A673 (cell line): ENCODE results near the gene LSR.

Experiments
- EZH2 ChIP-seq: fragments of 200-600 bp; sonication (generic); IDR thresholded peaks from 2 replicates; pipeline ENCODE4 v1.6.1; 2017; ENCODE audit warnings: borderline replicate concordance, low read depth, mild to moderate bottlenecking, mixed read lengths, antibody characterized with exemption, low read length; ENCODE audit not compliant: poor library complexity, severe bottlenecking
- TF ChIP-seq, protein P1 (sequence below): fragments of 300-800, 200-600 bp; sonication (generic); conservative IDR thresholded peaks from 2 replicates; pipeline ENCODE4 v1.5.1; 2017; ENCODE audit warnings: low read depth, mild to moderate bottlenecking, antibody characterized with exemption, low read length, moderate library complexity, mixed read lengths

DNA sequence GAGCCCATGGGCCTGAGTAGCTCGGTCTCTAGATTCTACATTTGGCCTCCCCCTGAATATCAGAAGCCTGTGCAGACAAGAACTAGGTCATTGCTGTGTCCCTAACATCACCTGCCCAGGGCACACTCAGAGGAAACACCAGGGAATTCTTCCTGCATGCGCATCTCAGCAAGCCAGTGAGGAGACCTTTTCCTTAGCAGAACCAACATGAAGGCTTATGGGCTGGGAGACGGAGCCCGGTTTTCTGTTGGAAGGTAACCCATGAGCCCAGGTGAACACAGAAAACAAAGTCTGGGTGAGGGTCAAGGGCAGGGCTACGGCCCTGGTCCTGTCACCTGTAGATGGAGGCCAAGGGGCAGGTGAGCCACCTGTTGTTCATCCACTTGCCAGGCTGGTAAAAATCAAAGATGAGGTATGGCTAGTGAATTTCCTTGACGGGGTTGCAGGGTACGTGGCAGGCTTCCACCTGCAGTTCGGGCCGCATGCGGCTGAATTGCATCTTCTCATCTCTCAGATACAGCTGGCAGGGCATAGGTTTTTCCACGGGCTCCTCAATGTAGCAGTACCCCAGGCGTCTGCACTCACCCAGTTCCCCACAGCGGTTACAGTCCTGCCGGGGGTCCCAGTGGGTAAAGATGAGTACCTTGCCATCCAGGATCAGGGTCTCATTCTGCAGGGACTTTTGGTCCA lies 16.7 kb upstream of the LSR start:
- TF ChIP-seq, protein P1, sequence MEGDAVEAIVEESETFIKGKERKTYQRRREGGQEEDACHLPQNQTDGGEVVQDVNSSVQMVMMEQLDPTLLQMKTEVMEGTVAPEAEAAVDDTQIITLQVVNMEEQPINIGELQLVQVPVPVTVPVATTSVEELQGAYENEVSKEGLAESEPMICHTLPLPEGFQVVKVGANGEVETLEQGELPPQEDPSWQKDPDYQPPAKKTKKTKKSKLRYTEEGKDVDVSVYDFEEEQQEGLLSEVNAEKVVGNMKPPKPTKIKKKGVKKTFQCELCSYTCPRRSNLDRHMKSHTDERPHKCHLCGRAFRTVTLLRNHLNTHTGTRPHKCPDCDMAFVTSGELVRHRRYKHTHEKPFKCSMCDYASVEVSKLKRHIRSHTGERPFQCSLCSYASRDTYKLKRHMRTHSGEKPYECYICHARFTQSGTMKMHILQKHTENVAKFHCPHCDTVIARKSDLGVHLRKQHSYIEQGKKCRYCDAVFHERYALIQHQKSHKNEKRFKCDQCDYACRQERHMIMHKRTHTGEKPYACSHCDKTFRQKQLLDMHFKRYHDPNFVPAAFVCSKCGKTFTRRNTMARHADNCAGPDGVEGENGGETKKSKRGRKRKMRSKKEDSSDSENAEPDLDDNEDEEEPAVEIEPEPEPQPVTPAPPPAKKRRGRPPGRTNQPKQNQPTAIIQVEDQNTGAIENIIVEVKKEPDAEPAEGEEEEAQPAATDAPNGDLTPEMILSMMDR, result no peak
- no peak for TF ChIP-seq EZH2
